ENCODE data around the gene CYGB.

DNA sequence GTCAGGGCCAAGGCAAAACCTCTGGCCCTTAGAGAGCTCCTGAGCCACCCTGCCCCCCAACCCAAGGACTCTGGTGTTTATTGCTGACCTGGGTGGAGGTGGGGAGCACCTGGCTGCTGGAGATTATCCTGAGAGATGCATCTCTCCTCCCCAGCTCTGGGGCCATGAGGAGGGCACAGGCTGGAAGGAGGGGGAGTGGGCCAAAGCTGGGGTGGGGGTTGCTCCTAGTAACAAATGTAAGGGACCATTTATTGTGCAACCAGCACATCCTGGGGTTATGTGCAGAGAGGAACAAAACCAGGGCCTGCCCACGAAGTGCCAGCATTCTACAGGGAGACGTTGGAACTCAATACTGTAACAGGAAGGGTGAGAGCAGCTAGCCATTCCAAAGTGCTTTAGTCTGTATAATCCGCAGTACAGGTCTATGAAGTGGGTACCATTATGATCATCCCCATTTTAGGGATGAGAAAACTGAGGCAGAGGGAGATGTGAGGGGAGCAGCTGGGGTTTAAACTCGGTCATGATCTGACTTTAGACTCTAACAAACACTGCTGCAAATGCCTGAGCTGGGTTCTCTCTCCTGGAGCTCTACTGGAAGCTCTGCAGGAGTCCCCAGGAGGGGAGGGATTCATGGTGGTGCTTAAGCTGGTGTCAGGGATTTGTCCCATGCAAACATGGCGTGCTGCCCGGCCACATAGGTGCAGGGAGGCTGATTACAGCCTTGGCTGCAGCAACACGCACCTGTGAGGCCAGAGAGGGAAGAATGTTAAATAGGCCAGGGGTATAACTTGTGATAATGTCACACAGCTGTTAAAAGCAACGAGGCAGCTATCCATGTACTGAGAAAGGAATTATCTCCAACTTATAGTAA, 34.9 kb downstream of the CYGB start:
- TF ChIP-seq, protein P1, sequence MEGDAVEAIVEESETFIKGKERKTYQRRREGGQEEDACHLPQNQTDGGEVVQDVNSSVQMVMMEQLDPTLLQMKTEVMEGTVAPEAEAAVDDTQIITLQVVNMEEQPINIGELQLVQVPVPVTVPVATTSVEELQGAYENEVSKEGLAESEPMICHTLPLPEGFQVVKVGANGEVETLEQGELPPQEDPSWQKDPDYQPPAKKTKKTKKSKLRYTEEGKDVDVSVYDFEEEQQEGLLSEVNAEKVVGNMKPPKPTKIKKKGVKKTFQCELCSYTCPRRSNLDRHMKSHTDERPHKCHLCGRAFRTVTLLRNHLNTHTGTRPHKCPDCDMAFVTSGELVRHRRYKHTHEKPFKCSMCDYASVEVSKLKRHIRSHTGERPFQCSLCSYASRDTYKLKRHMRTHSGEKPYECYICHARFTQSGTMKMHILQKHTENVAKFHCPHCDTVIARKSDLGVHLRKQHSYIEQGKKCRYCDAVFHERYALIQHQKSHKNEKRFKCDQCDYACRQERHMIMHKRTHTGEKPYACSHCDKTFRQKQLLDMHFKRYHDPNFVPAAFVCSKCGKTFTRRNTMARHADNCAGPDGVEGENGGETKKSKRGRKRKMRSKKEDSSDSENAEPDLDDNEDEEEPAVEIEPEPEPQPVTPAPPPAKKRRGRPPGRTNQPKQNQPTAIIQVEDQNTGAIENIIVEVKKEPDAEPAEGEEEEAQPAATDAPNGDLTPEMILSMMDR (IDR thresholded peaks at IDR 0.05) = no peak
- TF ChIP-seq POLR2AphosphoS5 (IDR thresholded peaks at IDR 0.05) (no peak), POLR2A (IDR thresholded peaks at IDR 0.05) (no peak)
